OCI-LY3 (cell line): ENCODE data around the gene RNF123.

Experiments used
- H2AFZ ChIP-seq: fragments of 200-600, 300-600 bp; shearing (Covaris generic); 2 replicates; pipeline ENCODE4 v1.6.0; 2014; ENCODE audit warnings: antibody characterized with exemption, low read depth, low read length
- H3K27ac ChIP-seq: fragments of 200-600, 300-600 bp; sonication (generic); 2 replicates; pipeline ENCODE4 v1.5.1; 2014; ENCODE audit warnings: mild to moderate bottlenecking, low read length, moderate library complexity, mixed read lengths
- H3K27me3 ChIP-seq: fragments of 200-600, 300-600 bp; sonication (generic); 2 replicates; pipeline ENCODE4 v1.6.1; 2014; ENCODE audit warnings: low read depth, low read length, mixed read lengths
- H3K36me3 ChIP-seq: fragments of 200-600, 300-600 bp; sonication (generic); replicated peaks from 2 replicates; pipeline ENCODE3; 2014; ENCODE audit warnings: low read depth, low read length, mixed read lengths
- H3K4me1 ChIP-seq: fragments of 300-600, 200-600 bp; sonication (generic); 2 replicates; pipeline ENCODE4 v1.6.1; 2014; ENCODE audit warnings: low read length, mixed read lengths
- H3K4me2 ChIP-seq: fragments of 200-600, 300-600 bp; sonication (generic); 2 replicates; pipeline ENCODE4 v1.6.1; 2014; ENCODE audit warnings: low read length, mixed read lengths
- H3K4me3 ChIP-seq: fragments of 300-600, 200-600 bp; sonication (generic); 2 replicates; pipeline ENCODE4 v1.5.1; 2014; ENCODE audit warnings: antibody characterized with exemption, mild to moderate bottlenecking, low read length, moderate library complexity
- H3K79me2 ChIP-seq: fragments of 300-600, 200-600 bp; shearing (Covaris generic); 2 replicates; pipeline ENCODE4 v1.6.1; 2014; ENCODE audit warnings: mild to moderate bottlenecking, low read length, mixed read lengths
- H3K9ac ChIP-seq: fragments of 300-600, 200-600 bp; shearing (Covaris generic); 2 replicates; pipeline ENCODE4 v1.6.0; 2014; ENCODE audit warnings: mild to moderate bottlenecking, low read length, moderate library complexity
- H3K9me3 ChIP-seq: fragments of 200-600, 300-600 bp; shearing (Covaris generic); 2 replicates; pipeline ENCODE4 v1.6.1; 2014; ENCODE audit warnings: low read length, mixed read lengths; ENCODE audit not compliant: insufficient read depth
- H4K20me1 ChIP-seq: fragments of 200-600, 300-600 bp; sonication (generic); 2 replicates; pipeline ENCODE4 v1.6.1; 2016; ENCODE audit warnings: low read length, mixed read lengths; ENCODE audit not compliant: insufficient read depth
- EZH2phosphoT487 ChIP-seq: fragments of 200-600 bp; shearing (Covaris generic); IDR thresholded peaks from 2 replicates; pipeline ENCODE4 v1.6.1; 2018; ENCODE audit warnings: antibody characterized with exemption, mixed run types, low read depth
- TF ChIP-seq, protein P1 (sequence below): fragments of 200-600, 300-600 bp; sonication (generic); IDR thresholded peaks from 2 replicates; pipeline ENCODE4 v1.5.1; 2014; ENCODE audit warnings: antibody characterized with exemption, low read length, low read depth

The RNF123 gene

DNA sequence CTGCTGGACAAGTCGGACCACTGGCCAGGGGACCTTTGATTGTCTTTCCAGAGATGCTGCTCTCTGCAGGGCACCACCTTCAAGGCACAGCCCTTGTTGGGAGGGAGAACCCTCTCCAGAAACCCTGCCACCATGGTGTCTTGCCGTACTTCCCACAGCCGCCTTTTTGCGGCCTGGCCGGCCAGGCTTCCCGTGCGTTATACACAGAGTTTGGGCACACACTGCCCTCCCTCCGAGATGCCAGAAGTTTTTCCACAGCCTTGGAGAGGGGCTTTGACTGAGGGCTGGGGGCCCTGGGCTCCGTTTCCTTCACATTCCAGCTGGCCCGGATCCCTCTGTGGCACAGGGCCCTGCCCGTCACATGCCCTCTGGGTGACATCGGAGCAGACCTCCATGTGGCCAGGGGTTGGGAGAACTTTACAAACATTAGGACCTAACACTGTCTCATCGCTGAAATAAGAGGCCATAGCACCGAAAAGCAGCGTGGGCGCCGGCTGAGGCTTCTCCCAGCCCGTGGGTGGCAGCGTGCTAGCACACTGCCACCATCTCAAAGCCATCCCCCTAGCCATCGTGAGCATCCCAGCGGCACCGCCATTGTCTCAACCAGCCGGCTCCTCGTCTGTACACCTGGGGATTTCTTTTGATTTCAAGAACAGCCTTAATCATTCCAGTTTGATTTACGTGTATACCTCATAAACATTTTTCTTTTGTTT lies 21.5 kb upstream of the RNF123 start:
- H3K27ac ChIP-seq = no peak overlapping the region
- H2AFZ ChIP-seq = no peak overlapping the region
- H3K27me3 ChIP-seq = no peaks in the 10 kb centered on the region
- H3K9ac ChIP-seq = no peak overlapping the region
- H3K79me2 ChIP-seq = peaks cover 4% of the 10 kb centered on the region
- peaks cover 5% of the 10 kb centered on the region; the same call in 1 of the 2 replicates for H3K4me1 ChIP-seq
- no peak overlapping the region for H3K4me3 ChIP-seq
- no peaks in the 10 kb centered on the region for H3K9me3 ChIP-seq
- no peak for TF ChIP-seq EZH2phosphoT487
- TF ChIP-seq, protein P1, sequence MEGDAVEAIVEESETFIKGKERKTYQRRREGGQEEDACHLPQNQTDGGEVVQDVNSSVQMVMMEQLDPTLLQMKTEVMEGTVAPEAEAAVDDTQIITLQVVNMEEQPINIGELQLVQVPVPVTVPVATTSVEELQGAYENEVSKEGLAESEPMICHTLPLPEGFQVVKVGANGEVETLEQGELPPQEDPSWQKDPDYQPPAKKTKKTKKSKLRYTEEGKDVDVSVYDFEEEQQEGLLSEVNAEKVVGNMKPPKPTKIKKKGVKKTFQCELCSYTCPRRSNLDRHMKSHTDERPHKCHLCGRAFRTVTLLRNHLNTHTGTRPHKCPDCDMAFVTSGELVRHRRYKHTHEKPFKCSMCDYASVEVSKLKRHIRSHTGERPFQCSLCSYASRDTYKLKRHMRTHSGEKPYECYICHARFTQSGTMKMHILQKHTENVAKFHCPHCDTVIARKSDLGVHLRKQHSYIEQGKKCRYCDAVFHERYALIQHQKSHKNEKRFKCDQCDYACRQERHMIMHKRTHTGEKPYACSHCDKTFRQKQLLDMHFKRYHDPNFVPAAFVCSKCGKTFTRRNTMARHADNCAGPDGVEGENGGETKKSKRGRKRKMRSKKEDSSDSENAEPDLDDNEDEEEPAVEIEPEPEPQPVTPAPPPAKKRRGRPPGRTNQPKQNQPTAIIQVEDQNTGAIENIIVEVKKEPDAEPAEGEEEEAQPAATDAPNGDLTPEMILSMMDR = no peak
- H3K4me2 ChIP-seq = no peak overlapping the region
- peaks cover 4% of the 10 kb centered on the region; the same call in 1 of the 2 replicates for H4K20me1 ChIP-seq
- no peaks in the 10 kb centered on the region for H3K36me3 ChIP-seq

DNA sequence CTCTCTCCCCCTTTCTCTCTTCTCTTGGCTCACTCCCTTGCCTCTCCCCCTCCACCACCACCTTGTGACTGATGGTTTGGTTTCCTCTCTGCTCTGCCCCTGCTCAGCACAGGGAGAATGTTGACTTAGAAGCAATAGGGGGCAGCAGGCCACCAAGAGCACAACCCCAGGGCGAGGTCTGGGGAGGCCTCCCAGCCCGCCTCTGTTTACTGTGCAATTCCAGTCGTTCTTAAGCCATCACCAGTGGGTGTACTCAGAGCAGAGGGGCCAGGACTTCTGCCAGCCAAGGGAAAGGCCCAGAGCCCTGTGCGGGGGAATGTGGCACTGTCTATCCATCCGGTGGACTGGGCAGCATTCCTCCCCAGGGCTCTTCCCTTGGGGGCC lies 21.0 kb upstream of the RNF123 start:
- H3K4me1 ChIP-seq = peaks cover 5% of the 10 kb centered on the region; the same call in 1 of the 2 replicates
- H3K9me3 ChIP-seq = no peaks in the 10 kb centered on the region
- no peak overlapping the region for H2AFZ ChIP-seq
- H3K4me3 ChIP-seq = no peak overlapping the region
- H3K79me2 ChIP-seq = peaks cover 9% of the 10 kb centered on the region
- peaks cover 4% of the 10 kb centered on the region; the same call in 1 of the 2 replicates for H4K20me1 ChIP-seq
- no peaks in the 10 kb centered on the region for H3K36me3 ChIP-seq
- H3K27ac ChIP-seq = no peak overlapping the region
- no peak overlapping the region for H3K9ac ChIP-seq
- no peaks in the 10 kb centered on the region for H3K27me3 ChIP-seq
- TF ChIP-seq EZH2phosphoT487 = no peak
- TF ChIP-seq, protein P1 = no peak
- no peak overlapping the region for H3K4me2 ChIP-seq

DNA sequence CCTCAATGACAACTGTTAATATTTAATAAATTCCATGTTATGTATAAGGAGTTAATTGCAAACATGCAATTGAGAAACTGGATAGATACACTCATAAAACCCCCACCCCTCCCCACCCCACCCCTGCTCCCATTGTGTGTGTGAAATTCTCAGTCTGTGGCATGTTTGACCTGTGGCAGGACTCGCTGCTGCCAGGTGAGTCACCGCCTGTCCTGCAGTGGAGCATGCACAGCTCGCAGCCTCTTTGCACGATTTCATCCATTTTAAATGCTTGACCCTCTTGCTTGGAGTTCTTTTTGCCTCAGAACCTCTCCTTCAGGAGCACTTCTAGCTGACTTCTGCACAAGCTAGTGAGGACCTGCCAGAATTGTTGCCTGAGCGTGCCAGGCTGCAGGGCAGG lies 20.5 kb upstream of the RNF123 start:
- peaks cover 4% of the 10 kb centered on the region; the same call in 1 of the 2 replicates for H4K20me1 ChIP-seq
- H3K27ac ChIP-seq = no peak overlapping the region
- peaks cover 11% of the 10 kb centered on the region for H3K79me2 ChIP-seq
- no peaks in the 10 kb centered on the region for H3K9me3 ChIP-seq
- no peak overlapping the region for H2AFZ ChIP-seq
- no peak overlapping the region for H3K9ac ChIP-seq
- H3K27me3 ChIP-seq = no peaks in the 10 kb centered on the region
- H3K4me1 ChIP-seq = peaks cover 5% of the 10 kb centered on the region; the same call in 1 of the 2 replicates
- H3K4me3 ChIP-seq = no peak overlapping the region
- no peak overlapping the region for H3K4me2 ChIP-seq
- H3K36me3 ChIP-seq = no peaks in the 10 kb centered on the region
- no peak for TF ChIP-seq EZH2phosphoT487
- TF ChIP-seq, protein P1 = no peak

DNA sequence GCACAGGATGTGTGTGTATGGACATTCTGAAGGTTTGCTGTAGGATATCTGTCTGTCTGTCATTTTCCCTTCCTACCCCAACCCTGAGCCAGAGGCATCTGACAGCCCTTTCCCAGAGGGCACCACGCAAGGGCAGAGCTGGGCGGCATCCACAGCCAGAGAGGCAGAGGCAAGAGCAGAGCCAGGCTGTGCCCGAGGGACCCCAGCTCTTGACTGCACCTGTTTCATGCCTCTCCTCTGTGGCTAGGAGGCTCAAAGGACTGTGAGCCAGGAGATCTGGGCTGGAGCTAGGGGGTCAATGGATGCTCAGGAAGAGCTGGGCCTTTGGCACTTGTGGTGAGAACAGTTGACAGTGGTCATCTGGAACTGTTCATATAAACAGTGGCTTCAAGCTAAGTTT lies 20.0 kb upstream of the RNF123 start:
- TF ChIP-seq, protein P1 = no peak
- no peak for TF ChIP-seq EZH2phosphoT487
- no peak overlapping the region for H2AFZ ChIP-seq
- no peak overlapping the region for H3K4me3 ChIP-seq
- H3K9ac ChIP-seq = no peak overlapping the region
- no peaks in the 10 kb centered on the region for H3K36me3 ChIP-seq
- H3K27me3 ChIP-seq = no peaks in the 10 kb centered on the region
- no peaks in the 10 kb centered on the region for H3K9me3 ChIP-seq
- H3K79me2 ChIP-seq = peaks cover 13% of the 10 kb centered on the region
- H3K4me2 ChIP-seq = no peak overlapping the region
- H3K4me1 ChIP-seq = peaks cover 5% of the 10 kb centered on the region; the same call in 1 of the 2 replicates
- no peak overlapping the region for H3K27ac ChIP-seq
- H4K20me1 ChIP-seq = peaks cover 4% of the 10 kb centered on the region; the same call in 1 of the 2 replicates
